Left cardiac atrium (tissue), 4 donors: Measurements from ENCODE around the gene CTNNA3. TPM values are rescaled to one million over a fixed set of nuclear protein-coding genes. Genes with fewer than 3 reads are reported as not detected.

ENCODE experiments used
- ATAC-seq, 2 donors: fragments of 200-7000 bp; cut with Tn5 transposase; one replicate each; pipeline ENCODE4 v1.9.1; 2020; ENCODE audit warnings: mild to moderate bottlenecking in 2 of 2, moderate library complexity in 2 of 2
- DNase-seq: peaks from one replicate; pipeline ENCODE4 v3.0.0-alpha.2; 2020
- intact Hi-C, 2 donors: fragments of 100-400 bp; cut with DNase I; formaldehyde crosslinking; loops; one replicate each; pipeline versions ENCODE4 v1.14.1 to v1.15.1; 2022 to 2023
- total RNA-seq, 2 donors: library from RNA; stranded (reverse); fragmentation: NEBNext Ultra II Directional; extraction: Animal tissue kit (Norgen Biotek cat#: 25700); gene quantifications; one replicate each; pipeline ENCODE4 v1.2.1, GENCODE V29; 2021
- donor health status: DM: no; HTN: yes; CAD: no.
- donor health status: DM: no; HTN: yes; CAD: no; lungs with severe emphysema.
- donor health status: DM: yes; HTN: yes; CAD: no.
- donor health status: Dilated cardiomyopathy.

The CTNNA3 gene
- total RNA-seq, 2 donors from 2014 or later: 42.3 to 48.7 TPM

- ATAC-seq: no peak
- no peak for DNase-seq
- intact Hi-C loops: no loop called here
These were observed 761.3 kb downstream of the CTNNA3 start for GRCh38 chr10:66934711-66935110.

- intact Hi-C loops: no loop called here
- no peak for ATAC-seq
- DNase-seq: no peak
These were observed 764.0 kb downstream of the CTNNA3 start for GRCh38 chr10:66931949-66932343.

- intact Hi-C loops: no loop called here
- ATAC-seq: peak in 1 of 2 donors; percentile 52
- DNase-seq: no peak
These were observed 764.6 kb downstream of the CTNNA3 start for GRCh38 chr10:66931340-66931948.

GRCh38 chr10:66929375-66929774 lies 766.6 kb downstream of the CTNNA3 start:
- DNase-seq (no peak), ATAC-seq (no peak)
- intact Hi-C loops: no loop called here

DNA sequence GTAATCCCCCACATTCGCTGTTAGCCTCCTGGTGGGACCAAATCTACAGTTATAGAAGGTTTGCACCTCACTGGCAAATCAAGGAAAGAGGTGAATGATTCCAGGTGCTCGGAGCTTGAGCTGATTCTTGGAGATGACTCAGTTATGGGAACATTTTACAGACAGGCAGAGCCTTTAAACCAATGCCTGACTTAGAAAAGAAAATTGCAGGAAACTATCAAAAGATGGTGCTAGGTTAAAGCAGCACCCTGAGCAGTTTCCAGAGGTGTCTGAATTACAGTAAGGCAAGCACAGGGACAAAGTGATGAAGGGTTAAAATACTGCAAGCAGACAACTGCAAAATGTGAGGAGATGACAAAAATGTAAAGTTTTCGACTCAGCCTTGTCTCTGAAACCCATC lies 767.2 kb downstream of the CTNNA3 start:
- intact Hi-C loops: no loop called here
- ATAC-seq (no peak), DNase-seq (no peak)

DNA sequence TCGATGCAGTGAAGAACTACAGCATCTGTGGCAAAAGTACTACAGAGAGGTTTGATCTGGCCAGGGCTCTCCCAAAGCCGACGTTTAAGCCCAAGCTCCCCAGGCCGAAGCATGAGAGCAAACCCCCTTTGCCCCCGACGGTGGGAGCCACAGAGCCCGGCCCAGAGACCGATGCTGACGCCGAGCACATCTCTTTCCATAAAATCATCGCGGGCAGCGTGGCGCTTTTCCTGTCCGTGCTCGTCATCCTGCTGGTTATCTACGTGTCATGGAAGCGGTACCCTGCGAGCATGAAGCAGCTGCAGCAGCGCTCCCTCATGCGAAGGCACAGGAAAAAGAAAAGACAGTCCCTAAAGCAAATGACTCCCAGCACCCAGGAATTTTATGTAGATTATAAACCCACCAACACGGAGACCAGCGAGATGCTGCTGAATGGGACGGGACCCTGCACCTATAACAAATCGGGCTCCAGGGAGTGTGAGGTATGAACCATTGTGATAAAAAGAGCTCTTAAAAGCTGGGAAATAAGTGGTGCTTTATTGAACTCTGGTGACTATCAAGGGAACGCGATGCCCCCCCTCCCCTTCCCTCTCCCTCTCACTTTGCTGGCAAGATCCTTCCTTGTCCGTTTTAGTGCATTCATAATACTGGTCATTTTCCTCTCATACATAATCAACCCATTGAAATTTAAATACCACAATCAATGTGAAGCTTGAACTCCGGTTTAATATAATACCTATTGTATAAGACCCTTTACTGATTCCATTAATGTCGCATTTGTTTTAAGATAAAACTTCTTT lies 767.8 kb downstream of the CTNNA3 start:
- ATAC-seq (peak in 1 of 2 donors; percentile 49), DNase-seq (peak; percentile 22)
- intact Hi-C loops: no loop called here

DNA sequence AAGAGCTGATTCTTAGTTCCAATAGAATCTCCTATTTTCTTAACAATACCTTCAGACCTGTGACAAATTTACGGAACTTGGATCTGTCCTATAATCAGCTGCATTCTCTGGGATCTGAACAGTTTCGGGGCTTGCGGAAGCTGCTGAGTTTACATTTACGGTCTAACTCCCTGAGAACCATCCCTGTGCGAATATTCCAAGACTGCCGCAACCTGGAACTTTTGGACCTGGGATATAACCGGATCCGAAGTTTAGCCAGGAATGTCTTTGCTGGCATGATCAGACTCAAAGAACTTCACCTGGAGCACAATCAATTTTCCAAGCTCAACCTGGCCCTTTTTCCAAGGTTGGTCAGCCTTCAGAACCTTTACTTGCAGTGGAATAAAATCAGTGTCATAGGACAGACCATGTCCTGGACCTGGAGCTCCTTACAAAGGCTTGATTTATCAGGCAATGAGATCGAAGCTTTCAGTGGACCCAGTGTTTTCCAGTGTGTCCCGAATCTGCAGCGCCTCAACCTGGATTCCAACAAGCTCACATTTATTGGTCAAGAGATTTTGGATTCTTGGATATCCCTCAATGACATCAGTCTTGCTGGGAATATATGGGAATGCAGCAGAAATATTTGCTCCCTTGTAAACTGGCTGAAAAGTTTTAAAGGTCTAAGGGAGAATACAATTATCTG lies 768.6 kb downstream of the CTNNA3 start:
- intact Hi-C loops: no loop called here
- ATAC-seq (no peak), DNase-seq (no peak)

DNA sequence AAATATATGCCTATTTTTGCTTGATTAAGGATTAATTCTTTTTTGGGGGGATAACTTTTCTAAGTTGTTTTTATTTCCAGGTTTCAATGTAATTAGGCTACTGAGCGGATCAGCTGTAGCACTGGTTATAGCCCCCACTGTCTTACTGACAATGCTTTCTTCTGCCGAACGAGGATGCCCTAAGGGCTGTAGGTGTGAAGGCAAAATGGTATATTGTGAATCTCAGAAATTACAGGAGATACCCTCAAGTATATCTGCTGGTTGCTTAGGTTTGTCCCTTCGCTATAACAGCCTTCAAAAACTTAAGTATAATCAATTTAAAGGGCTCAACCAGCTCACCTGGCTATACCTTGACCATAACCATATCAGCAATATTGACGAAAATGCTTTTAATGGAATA lies 769.2 kb downstream of the CTNNA3 start:
- ATAC-seq: no peak
- intact Hi-C loops: no loop called here
- no peak for DNase-seq

- peak; percentile 93 to 96 for ATAC-seq
- intact Hi-C loops: no loop called here
- peak; percentile 25 for DNase-seq
These were observed 769.9 kb downstream of the CTNNA3 start, which contains the start of gene LRRTM3 for GRCh38 chr10:66925896-66926715. LRRTM3 (plus strand) TSS chr10:66926036.

DNA sequence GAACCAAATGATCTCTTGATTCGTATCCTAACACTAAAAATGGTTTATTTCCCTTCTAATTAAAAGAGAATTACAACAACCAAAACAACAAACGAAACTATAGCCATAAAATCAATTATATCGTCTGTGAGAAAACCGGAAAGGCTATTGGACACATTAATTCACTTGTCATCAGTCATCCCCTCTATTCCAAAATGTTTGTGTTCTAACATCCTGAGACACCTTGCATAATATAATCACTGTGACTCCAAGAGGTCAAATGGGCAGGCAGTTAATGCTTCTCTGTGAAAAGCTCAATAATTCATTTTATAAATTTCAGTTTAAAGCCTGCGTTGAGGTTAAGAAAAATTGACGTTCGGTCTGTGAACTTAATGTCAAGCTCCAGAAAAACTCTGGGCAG lies 770.6 kb downstream of the CTNNA3 start:
- intact Hi-C loops: no loop called here
- DNase-seq (no peak), ATAC-seq (no peak)

DNA sequence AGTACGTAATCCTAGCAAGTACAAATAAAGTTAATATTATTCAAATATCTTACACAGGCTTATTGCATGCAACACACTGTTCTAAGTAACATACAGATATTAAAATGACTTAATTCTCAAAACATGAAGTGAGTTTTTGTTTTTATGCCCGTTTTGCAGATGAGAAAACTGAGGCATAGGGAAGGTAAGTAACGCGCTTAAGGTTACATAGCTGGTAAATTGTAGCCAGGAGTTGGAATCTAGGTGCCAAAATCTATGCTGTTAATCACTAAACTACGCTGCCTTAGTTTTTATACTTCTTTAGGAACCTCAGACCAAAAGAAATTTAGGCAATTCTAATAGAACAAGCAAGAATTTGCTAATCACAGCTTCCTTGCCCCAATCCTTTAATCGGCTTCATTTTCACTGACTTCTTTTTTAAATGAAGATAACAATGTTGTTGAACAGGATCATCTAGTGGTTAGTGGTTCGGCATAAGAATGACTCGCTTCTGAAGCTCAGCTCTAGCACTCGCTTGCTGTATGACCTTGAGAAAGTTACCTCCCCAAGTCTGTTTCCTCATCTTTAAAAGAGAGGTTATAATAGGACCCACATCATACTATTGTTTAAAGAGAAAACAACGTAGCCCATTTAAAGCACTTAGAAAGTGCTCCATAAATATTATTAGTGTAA lies 771.2 kb downstream of the CTNNA3 start:
- intact Hi-C loops: no loop called here
- ATAC-seq (no peak), DNase-seq (no peak)

- intact Hi-C loops: no loop called here
- ATAC-seq (no peak), DNase-seq (no peak)
These were observed 776.7 kb downstream of the CTNNA3 start for GRCh38 chr10:66919248-66919647.

- DNase-seq (no peak), ATAC-seq (no peak)
- intact Hi-C loops: no loop called here
These were observed 778.9 kb downstream of the CTNNA3 start for GRCh38 chr10:66917104-66917503.

DNA sequence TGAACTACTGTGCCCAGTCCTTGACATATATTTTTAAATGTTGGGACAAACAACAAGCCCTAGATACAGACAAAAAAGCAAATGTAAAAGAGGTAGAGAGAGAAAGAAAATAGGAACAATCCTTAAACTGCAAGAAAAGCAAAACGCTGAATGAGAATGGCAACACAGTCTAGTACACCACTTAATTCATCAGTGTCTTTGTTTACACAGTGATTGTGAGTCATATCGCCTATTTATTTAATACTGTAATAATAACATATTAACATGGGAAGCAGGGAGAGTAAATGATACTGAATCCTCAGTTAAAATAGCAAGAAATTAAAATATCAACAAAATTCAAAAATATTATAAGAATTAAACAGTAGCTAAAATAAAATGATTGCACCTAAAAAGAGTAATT lies 780.0 kb downstream of the CTNNA3 start:
- DNase-seq (no peak), ATAC-seq (no peak)
- intact Hi-C loops: no loop called here

- DNase-seq: no peak
- intact Hi-C loops: no loop called here
- no peak for ATAC-seq
These were observed 785.3 kb downstream of the CTNNA3 start for GRCh38 chr10:66910671-66911070.

DNA sequence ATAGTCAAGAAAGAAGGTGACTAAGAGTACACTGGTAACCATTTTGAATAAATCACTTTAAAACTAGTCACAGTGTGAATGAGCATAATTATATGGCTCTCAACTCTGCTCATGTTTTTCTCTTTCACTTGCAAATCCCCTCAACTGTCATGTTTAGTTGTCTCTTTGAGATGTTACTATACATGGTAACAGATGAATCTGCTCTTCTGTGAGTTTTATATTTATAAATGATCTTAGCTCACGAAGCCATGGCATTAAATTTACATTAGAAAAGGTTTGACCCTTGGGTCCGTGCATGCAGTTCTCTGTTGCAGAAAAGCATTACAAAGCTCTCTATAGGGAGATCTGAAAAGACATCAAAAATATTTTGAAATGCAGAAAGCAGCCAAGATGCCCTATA lies 803.1 kb downstream of the CTNNA3 start:
- DNase-seq (no peak), ATAC-seq (no peak)
- intact Hi-C loops: no loop called here

DNA sequence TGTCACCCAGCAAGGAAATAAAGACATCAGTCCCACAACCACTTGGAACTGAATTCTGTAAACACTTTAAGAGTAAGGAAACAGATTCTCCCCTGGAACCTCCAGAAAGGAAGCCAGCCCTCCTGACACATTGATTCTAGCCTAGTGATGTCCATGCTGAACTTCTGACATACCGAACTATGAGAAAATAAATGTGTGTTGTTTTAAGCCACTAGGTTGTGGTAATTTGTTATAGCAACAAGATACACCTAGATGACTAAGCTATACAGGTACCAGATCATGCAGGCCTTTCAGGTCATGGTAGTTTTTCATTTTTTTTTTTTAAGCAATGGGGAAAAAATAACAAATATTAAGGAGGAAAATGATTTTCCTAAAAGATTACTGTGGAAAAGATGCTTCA lies 807.8 kb downstream of the CTNNA3 start:
- DNase-seq (no peak), ATAC-seq (no peak)
- intact Hi-C loops: no loop called here

- DNase-seq (no peak), ATAC-seq (no peak)
- intact Hi-C loops: no loop called here
These were observed 809.1 kb downstream of the CTNNA3 start for GRCh38 chr10:66886848-66887247.

DNA sequence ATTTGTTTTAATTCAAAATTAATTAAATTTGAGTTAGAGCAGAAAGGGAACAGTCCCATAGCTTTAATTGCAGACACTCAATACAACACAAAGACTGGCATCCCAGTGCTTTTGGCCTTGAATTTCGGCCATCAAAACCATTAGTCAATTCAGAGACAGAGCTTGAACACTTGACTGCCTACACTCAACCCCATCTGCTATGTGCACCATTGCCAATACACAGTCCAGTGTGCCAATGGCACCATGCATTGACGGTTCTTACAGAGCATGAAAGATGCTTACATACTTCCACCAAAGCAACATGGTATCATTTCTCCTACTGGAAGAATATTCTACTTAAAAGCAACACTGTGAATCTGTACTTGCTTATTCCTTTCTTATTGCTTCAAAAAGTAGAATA lies 813.7 kb downstream of the CTNNA3 start:
- DNase-seq (no peak), ATAC-seq (no peak)
- intact Hi-C loops: no loop called here
